ENCODE results near the gene FOXM1.

Gene FOXM1

GRCh38 chr12:2835691-2836403, 41.1 kb downstream of the FOXM1 start:
- no peak for DNase-seq

DNA sequence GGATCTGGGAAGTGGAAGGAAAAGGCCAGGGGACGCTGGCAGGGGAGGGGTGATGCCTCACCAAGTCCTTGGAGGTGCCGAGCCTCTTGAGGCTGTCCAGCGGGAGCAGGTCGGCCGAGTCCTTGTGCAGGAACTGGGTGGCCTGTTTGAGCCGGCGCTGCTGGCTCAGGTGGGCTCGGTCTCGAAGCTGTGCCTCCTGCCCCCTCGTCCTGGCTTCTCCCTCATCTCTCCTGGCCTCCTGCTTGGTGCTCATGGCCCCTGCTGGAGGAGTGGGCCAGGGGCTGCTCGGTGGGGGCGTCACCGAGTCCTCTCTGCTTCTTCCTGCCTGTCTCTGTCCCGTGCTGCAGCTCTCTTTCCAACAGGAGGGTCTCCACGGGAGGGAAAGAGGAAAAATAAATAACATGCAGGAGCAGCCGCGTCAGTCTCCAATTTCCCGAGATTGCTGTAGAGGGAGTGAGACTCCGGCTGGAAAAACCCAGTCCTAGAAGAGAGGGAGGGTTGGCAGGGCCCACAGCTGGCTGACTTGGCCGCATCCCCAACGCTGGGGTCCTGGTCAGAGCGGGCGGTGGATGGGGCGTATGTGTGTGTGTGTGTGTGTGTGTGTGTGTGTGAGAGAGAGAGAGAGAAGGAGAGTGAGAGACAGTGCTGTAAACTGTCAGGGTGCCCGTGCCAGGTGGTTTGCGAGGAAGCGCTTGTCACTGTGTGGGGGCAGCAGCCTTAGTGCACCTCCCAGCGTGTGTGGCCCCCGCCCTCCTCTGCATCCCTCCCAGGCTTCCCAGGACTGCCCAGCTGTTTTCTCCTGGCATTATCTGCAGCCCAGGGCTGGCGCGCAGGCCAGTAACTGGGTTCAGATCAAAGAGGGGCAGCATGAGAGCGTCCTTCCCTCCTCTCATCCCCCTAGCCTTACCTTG, 42.1 kb downstream of the FOXM1 start, which contains the start of gene NRIP2:
NRIP2 (minus strand) TSS at position 455 of the 911 bp plus-strand sequence; CDS start at position 403, 52 bp downstream.
- peak in 1 of 2 experiments; percentile 17 for DNase-seq

DNA sequence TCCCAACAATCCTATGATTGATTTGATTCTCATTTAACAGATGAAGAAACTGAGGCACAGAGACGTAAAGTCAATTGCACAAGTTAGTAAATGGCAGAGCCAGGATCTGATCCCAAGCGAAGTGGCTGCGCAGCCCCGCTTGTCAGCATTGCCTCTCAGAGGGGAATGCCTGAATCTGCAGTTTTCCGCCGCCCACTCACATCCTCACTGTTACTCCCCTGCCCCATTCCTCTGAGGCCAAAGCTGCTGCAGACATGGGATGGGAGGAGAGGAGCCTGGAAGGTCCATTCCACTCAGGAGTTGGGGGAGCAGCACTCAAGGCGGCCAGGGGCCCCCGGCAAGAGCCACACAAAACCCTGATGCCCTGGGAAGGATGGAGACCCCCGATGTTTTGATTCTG, 43.2 kb downstream of the FOXM1 start:
- DNase-seq: no peak

GRCh38 chr12:2833327-2833726, 43.6 kb downstream of the FOXM1 start:
- no peak for DNase-seq

DNA sequence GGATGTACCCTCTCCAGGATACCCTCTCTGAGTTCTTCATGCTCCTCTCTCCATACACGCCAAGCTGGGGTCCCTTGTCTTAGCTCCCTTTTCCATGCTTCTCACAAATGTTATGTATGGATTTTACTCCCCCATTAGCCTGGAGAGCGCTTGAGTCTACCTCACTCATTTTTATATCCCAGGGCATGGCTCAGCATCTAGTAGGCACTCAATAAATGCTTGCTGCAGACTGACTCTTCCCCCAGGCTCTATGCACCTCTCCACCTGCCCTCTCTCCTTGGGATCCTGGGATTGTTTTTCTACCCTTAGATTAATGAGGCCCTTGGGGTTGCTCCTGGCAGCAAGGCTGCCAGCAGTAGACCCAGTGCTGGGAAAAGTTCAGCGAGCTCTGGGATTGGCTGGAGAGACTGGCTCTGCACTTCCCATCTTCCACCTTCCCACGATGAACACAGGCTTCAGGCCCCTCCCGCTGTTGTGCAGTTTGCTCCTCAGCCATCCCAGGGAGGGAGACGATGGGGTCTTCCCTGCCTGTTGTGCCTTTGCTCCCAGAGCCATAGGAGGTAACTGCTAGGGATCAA, 44.3 kb downstream of the FOXM1 start:
- DNase-seq: no peak

- no peak for DNase-seq
Observed at GRCh38 chr12:2829275-2829674, 47.7 kb downstream of the FOXM1 start.

GRCh38 chr12:2826721-2827515, 50.1 kb downstream of the FOXM1 start:
- no peak for DNase-seq

DNA sequence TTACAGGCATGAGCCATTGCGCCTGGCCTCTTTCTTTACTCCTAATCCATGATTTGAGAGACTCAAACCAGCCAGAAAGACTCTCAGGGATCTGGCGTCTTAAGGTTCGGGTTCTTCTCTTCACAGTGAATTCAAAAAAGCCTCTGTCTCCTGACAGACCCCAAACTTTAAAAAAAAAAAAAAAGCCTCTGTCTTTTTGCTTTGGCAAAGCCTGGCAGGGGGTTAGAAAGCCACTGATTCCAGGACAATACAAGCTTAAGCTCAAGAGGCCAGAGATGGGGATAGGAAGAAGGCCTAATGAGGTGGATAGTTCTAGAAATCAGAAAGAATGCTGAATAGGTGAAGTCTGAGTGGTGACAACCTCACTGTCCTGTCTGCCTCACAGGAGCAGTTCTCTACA, 50.9 kb downstream of the FOXM1 start:
- no peak for DNase-seq

DNA sequence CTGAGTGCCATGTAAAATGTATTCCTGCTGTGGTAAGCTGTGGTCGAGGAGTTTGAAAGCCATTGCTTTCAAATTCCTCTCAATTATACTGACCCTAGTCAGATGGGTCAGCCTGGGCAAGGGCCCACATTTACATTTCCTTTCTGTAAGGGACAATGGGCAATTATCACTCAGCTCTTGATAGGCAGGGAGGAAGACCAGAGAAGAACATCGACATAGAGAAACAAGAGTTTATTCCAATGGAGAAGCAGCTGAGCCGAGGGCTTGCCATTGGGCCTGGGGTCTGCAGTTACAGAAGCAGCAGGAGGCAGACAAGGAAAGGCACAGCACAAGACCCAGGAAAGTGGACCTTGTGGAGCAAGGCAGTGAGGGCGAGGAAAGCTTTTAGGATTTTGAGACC, 51.8 kb downstream of the FOXM1 start:
- DNase-seq: no peak

GRCh38 chr12:2824541-2824940, 52.4 kb downstream of the FOXM1 start:
- DNase-seq: no peak

- no peak for DNase-seq
Observed at GRCh38 chr12:2823483-2823882, 53.5 kb downstream of the FOXM1 start.

- no peak for DNase-seq
Observed at GRCh38 chr12:2820432-2820831, 56.5 kb downstream of the FOXM1 start.

DNA sequence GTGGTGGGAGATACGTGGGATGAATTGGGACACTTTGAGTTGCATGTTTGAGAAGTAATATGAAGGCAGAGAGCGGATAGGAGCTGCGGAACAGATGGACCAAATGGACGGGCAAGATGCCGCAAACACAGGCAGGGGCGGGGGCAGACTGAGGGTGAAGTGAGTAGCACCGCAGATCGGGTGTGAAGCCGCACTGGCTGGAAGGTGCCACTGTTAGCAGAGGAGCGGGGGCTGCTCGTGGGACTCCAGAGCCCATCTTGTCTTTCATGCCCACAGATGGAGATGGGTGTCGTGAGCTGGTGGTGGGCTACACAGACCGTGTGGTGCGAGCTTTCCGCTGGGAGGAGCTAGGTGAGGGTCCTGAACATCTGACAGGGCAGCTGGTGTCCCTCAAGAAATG, 57.2 kb downstream of the FOXM1 start:
- DNase-seq: no peak

DNA sequence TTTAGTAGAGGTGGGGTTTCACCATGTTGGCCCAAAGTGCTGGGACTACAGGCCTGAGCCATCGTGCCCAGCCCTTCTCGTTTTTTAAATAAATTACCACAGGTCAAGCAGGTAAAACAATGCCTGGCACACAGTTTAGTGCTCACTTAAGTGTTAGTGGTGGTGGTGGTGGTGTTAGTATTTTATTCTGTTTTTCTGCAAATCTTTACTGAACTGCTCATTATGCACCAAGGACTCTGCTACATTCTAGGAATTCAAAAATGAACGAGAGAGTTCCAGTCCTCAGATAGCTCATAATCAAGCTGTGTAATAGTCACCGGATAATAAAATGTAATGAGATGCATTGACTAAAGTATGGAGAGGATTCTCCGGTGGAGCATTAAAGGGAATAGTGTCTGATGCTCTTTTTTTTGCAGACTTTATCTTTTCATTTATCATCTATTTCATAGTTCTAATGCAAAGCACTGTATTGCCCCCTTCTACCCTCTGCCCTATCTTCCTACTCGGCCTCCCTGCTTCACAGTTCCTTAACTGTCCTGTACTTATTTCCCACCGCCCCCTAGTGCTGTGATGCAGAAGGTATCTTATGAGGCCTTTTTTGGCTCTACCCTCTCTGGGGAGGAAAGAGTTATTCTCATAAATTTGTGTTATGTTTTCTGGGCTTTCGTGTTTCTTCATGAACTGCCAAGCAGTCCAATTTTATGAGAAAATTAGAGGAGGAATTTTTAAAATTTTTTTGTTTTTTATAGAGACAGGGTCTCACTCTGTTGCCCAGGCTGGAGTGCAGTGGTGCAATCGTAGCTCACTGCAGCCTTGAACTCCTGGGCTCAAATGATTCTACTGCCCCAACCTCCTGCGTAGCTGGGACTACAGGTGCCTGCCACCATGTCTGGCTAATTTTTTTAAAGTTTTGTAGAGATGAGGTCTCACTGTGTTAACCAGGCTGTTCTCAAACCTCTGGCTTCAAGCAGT, 63.5 kb downstream of the FOXM1 start:
- DNase-seq: peak; percentile 64 to 71

DNA sequence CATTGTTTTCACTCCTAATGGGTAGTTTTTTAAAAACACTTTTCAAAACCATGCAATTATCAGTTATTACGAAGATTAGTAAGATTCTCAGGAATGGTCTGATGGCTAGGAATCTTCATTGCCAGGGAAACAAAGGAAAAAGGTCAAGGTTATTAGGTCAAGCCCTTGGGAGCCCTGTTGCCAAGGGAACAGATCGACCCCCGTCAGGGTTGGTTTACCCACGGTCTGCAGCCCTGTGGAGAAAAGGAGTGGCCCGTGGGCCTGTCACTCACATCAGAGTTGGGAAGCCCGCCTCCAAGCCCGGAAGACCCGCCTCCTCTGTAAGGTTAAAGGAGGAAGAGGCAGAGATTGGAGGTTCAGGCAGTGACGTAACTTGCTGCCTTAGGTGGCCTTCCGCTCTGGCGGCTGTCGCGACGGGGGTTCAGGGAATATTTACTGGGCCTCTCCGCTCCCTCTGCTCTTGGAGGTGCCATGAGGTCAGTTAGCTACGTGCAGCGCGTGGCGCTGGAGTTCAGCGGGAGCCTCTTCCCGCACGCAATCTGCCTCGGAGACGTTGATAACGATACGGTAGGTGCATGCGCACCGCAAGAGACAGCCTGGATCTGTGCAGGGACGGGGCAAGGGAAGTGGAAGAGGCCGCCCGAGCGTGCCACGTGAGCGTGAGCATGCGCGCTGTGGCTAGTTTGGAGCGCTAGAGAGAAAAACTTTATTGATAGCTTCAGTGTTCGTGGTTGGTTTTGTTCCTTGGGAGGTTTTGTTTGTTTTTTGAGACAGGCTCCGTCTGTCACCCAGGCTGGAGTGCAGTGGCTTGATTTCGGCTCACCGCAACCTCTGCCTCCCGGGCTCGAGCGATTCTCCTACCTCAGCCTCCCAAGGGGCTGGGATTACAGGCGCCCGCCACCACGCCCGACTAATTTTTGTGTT, 64.4 kb downstream of the FOXM1 start, which contains the start of gene ITFG2:
ITFG2 (plus strand) TSS at position 379 of the 924 bp plus-strand sequence; CDS start at position 472, 93 bp downstream.
- DNase-seq: peak; percentile 95 to 99

DNA sequence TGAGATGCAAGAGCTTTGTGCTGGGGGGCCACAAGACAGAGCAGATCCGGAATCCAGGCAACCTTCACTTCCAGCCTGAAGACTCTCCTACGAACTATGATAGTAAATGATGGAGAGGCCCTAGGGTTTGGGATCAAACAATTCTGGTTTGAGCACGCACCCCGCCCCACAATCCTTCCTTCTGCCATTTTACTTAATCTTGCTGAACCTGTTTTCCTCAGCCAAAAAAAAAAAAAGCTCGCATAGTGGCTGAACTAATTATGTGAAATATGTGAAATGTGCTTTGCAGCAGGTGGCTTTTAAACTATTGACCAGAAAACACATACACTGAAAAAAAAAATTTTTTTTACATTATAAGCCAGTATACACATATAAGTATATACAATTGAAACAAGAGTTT, 65.2 kb downstream of the FOXM1 start:
- DNase-seq: no peak

Measured in NCI-H524 (cell line).